Heart right ventricle (tissue), 16 donors: ENCODE data around the gene TAGLN2. TPM values are rescaled to one million over a fixed set of nuclear protein-coding genes. Genes with fewer than 3 reads are reported as not detected.

Source experiments
- ATAC-seq, 8 donors: fragments of 200-7000 bp; cut with Tn5 transposase; one replicate each; pipeline ENCODE4 v1.9.1; 2020; ENCODE audit warnings: mild to moderate bottlenecking in 8 of 8, moderate library complexity in 8 of 8, moderate number of reproducible peaks in 1 of 8
- DNase-seq, 2 donors: peaks; one replicate each; pipeline ENCODE4 v3.0.0-alpha.2; 2020
- H3K27ac ChIP-seq, 10 donors: fragments of 200-600 bp; sonication (generic) in 2 of 10; one replicate each; pipeline versions ENCODE4 v1.5.0 to v1.8.0; 2020 to 2022; ENCODE audit warnings: mild to moderate bottlenecking in 3 of 10
- H3K27me3 ChIP-seq, 7 donors: fragments of 200-600 bp; one replicate each; pipeline ENCODE4 v1.8.0; 2021 to 2022; ENCODE audit warnings: mild to moderate bottlenecking in 2 of 7
- H3K36me3 ChIP-seq, 9 donors: fragments of 200-600 bp; sonication (generic) in 1 of 9; one replicate each; pipeline versions ENCODE4 v1.5.0 to v1.8.0; 2020 to 2022; ENCODE audit warnings: mild to moderate bottlenecking in 2 of 9
- H3K4me1 ChIP-seq, 9 donors: fragments of 200-600 bp; sonication (generic) in 1 of 9; one replicate each; pipeline versions ENCODE4 v1.5.0 to v1.8.0; 2020 to 2022; ENCODE audit warnings: mild to moderate bottlenecking in 4 of 9
- H3K4me3 ChIP-seq, 10 donors: fragments of 200-600 bp; sonication (generic) in 2 of 10; one replicate each; pipeline versions ENCODE4 v1.5.0 to v1.8.0; 2020 to 2022; ENCODE audit warnings: mild to moderate bottlenecking in 7 of 10, moderate library complexity in 2 of 10
- H3K9me3 ChIP-seq, 11 donors: fragments of 200-600 bp in 10 of 11; sonication (generic) in 2 of 11; one replicate each; pipeline versions ENCODE4 v1.5.0 to v1.8.0; 2013 to 2022; ENCODE audit warnings: mild to moderate bottlenecking in 2 of 11, control low read depth in 1 of 11, moderate library complexity in 1 of 11
- WGBS, 2 donors: extraction: QIAGEN DNeasy Blood & Tissue Kit; methylation state at CpG; one replicate each; pipeline ENCODE4 v1.1.7; 2013; ENCODE audit warnings: inconsistent platforms in 1 of 2; 5-methylcytosine and 5-hydroxymethylcytosine counted together
- intact Hi-C, 10 donors: fragments of 100-400 bp; cut with DNase I; formaldehyde crosslinking; loops; one replicate each; pipeline versions ENCODE4 v1.11.1 to v1.14.2; 2022
- polyA plus RNA-seq, 2 donors: library from polyadenylated mRNA; stranded (reverse); fragments of 200-250 nt; gene quantifications; one replicate each; pipeline ENCODE4 v1.2.3, GENCODE V29; 2013
- total RNA-seq, 10 donors: library from RNA; stranded (reverse); fragmentation: NEBNext Ultra II Directional in 3 of 10; extraction: Animal tissue kit (Norgen Biotek cat#: 25700) in 3 of 10; gene quantifications; one replicate each; pipeline versions ENCODE4 v1.2.1 to v1.2.4, GENCODE V29; 2021 to 2023
- TF ChIP-seq, protein P1 (sequence below), 9 donors: fragments of 200-600 bp; sonication (generic) in 2 of 9; IDR thresholded peaks; one replicate each; pipeline versions ENCODE4 v1.5.0 to v1.8.0; 2021 to 2022; ENCODE audit warnings: antibody characterized with exemption in 9 of 9, mild to moderate bottlenecking in 5 of 9, moderate library complexity in 1 of 9
- donor health status: Arrhythmogenic right ventricular cardiomyopathy.
- donor health status: ischemic (EF 13 %, LVEDD 7.1; RV severe dilation, severe dysfunction).
- donor health status: healthy with polysubstance abuse.
- donor health status: DM: no; HTN: yes; CAD: no.
- donor health status: DM: no; HTN: no; CAD: no.
- donor health status: ischemic (EF 25% LVEDD 6.9; RV normal size, moderate dysfunction).
- donor health status: ischemic (EF 25% LVEDD 5.7; RV mildly dilated, moderate dysfunction).
- donor health status: healthy.
- donor health status: DM: yes; HTN: yes; CAD: no.
- donor health status: Ischemic cardiomyopathy.
- donor health status: ischemic (EF 35%, LVEDD 5.7; RV mildly dilated, moderate dysfunction).
- donor health status: nonischemic (EF 11% LVEDD 7.7; RV severe dilation, severe dysfunction).
- donor health status: DM: yes; HTN: yes; CAD: no.
- donor health status: PGD.
- donor health status: ischemic (EF 29% LVEDD 5.4; RV normal size, mild dysfunction).
- donor health status: nonischemic (EF 23%, LVEDD 6.1; RV moderate dilation, normal function).

TAGLN2 gene
- total and polyA plus RNA-seq, 12 donors: 65.9 to 283 (median 103) TPM

DNA sequence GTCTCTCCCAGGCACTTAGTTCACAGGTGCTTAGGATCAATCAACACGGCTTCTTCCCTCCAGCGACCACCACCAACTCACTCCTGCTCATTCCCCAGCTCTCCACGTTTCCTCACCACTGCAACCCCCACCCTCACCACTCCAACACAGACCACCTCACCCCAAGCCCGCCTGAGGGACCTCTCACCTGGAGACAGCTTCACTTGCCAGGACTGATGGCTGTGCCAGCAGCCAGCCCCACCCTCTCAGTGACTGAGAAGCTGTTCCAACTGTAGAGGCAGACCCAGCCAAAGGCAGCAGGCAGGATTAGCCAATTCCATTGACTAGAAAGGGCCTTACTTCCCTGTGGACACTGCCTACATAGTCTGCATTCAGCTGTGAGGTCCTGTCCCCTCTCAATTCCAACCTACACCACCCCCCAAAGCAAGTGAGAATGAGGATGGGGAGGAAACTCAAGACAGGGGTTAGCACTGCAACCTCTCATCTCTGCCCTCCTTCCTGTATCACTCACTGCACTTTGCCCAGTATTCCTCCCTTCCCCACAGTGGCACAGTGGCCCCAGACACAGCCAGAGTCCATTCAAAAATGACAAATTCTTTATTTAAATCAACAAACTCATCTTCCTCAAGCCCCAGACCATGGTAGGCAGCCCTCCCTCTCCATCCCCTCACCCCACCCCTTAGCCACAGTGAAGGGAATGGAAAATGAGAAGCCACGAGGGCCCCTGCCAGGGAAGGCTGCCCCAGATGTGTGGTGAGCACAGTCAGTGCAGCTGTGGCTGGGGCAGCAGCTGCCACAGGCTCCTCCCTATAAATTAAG, 7.6 kb downstream of the TAGLN2 start:
- ATAC-seq (peak in 1 of 8 donors; percentile 5), DNase-seq (no peak)
- H3K27ac ChIP-seq: peak overlapping the region in 4 of 10 donors; percentile 1 to 53 (median 18)
- peaks cover 0 to 67% (median 32%) of the 10 kb centered on the region in 9 donors for H3K36me3 ChIP-seq
- WGBS, 2 donors: 75 to 76% methylated on average over 5 of the region's 5 CpGs
- H3K4me1 ChIP-seq: peaks cover 21 to 88% (median 70%) of the 10 kb centered on the region in 9 donors
- H3K4me3 ChIP-seq: no peak overlapping the region
- TF ChIP-seq, protein P1, sequence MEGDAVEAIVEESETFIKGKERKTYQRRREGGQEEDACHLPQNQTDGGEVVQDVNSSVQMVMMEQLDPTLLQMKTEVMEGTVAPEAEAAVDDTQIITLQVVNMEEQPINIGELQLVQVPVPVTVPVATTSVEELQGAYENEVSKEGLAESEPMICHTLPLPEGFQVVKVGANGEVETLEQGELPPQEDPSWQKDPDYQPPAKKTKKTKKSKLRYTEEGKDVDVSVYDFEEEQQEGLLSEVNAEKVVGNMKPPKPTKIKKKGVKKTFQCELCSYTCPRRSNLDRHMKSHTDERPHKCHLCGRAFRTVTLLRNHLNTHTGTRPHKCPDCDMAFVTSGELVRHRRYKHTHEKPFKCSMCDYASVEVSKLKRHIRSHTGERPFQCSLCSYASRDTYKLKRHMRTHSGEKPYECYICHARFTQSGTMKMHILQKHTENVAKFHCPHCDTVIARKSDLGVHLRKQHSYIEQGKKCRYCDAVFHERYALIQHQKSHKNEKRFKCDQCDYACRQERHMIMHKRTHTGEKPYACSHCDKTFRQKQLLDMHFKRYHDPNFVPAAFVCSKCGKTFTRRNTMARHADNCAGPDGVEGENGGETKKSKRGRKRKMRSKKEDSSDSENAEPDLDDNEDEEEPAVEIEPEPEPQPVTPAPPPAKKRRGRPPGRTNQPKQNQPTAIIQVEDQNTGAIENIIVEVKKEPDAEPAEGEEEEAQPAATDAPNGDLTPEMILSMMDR (IDR thresholded peaks at IDR 0.05): no peak
- intact Hi-C loops: no loop called here
- no peaks in the 10 kb centered on the region for H3K27me3 ChIP-seq
- H3K9me3 ChIP-seq: no peaks in the 10 kb centered on the region

DNA sequence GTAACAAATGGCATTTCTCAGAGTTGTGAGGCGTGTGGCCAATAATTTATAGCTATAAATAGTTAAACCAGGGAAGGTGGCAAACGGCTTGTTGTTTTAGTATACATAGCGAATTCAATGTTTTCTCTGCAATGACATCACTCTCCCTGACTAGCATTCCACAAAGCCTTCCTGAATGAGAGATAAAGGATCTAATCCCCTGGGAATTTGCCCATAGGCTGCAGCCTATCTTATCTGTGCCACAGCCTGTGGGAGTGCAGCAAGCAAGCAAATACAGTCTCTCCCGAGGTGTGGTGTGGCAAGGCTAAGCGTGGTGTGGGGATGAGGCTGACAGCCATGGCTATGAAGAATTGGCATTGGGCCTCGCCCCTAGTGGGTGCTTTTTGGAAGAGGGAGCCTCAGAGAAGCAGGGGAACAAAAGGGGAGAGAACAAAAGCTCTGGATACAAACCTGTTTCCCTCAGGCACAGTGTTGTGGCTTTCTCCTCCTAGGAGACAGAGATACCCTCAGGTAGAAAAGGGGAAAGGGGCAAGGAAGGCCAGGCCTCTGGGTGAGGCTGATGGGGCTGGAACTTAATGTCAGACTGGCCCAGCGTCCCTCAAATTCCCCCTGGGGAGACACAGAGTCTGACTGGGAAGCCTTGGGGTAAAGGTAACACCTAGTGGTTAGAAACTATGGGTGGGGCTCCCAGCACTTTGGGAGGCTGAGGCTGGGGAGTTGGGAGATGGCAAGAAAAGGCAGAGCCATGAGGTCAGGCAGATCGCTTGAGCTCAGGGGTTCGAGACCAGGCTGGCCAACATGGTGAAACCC, 8.9 kb downstream of the TAGLN2 start:
- Histone ChIP-seq H3K4me3 (no peak overlapping the region), H3K36me3 (peaks cover 0 to 64% (median 32%) of the 10 kb centered on the region in 9 donors), H3K27ac (peak overlapping the region in 9 of 10 donors; percentile 5 to 69 (median 48)), H3K4me1 (peaks cover 18 to 87% (median 68%) of the 10 kb centered on the region in 9 donors), H3K9me3 (no peaks in the 10 kb centered on the region), H3K27me3 (no peaks in the 10 kb centered on the region)
- intact Hi-C loops: no loop called here
- TF ChIP-seq, protein P1 (IDR thresholded peaks at IDR 0.05): no peak
- WGBS, 2 donors: 33 to 43% methylated on average over 9 of the region's 9 CpGs
- no peak for DNase-seq
- peak in 7 of 8 donors; percentile 15 to 58 (median 42) for ATAC-seq

DNA sequence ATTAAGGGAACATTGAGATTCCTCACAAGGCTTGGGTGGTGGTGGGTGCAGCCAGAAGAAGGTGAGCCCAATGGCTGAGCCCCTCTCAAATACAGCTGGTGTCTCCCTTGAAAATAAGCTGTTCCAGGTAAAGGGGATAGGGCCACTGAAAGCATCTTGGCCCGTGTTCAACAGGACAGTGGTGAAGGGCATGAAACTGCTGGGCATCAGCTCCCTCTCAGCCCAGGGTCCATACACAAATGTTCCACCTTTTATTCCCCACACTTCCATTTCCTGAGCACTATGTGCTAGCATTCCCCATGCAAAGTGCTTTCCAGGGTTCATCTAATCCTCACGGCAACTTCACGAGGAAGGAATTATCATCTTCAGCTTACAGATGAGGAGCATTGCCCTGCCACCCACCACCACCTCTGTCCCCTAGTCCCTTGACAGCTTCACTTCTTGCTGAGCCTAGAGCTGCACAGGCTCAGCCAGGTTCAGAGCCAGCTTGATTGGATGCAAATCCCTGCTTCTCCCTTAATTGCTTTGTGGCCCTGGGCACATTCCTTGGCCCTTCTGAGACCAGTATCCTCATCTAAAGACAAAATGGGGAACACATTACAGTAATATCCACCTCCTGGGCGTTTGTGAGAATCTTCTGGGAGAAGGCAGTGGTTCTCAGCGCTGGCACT, 9.6 kb downstream of the TAGLN2 start:
- peaks cover 17 to 87% (median 68%) of the 10 kb centered on the region in 9 donors for H3K4me1 ChIP-seq
- H3K9me3 ChIP-seq: no peaks in the 10 kb centered on the region
- peaks cover 0 to 57% (median 32%) of the 10 kb centered on the region in 9 donors for H3K36me3 ChIP-seq
- 33 to 42% methylated on average over 5 of the region's 5 CpGs for WGBS, 2 donors
- peak in 3 of 8 donors; percentile 2 to 21 (median 14) for ATAC-seq
- H3K27ac ChIP-seq: peak overlapping the region in 9 of 10 donors; percentile 5 to 69 (median 47)
- no peak overlapping the region for H3K4me3 ChIP-seq
- DNase-seq: no peak
- TF ChIP-seq, protein P1 (IDR thresholded peaks at IDR 0.05): no peak
- H3K27me3 ChIP-seq: no peaks in the 10 kb centered on the region
- intact Hi-C loops: no loop called here
